CD4-positive, alpha-beta T cell (primary cell): Measurements from ENCODE around the gene VPS13D. TPM values are rescaled to one million over a fixed set of nuclear protein-coding genes. Genes with fewer than 3 reads are reported as not detected.

ENCODE experiments used
- ATAC-seq: fragments of 200-7000 bp; cut with Tn5 transposase; one replicate; pipeline ENCODE4 v1.10.0; 2022; ENCODE audit warnings: mild to moderate bottlenecking; ENCODE audit not compliant: poor library complexity
- CTCF ChIA-PET: fragments of 350-600 bp; sonication (Branson Sonifier 250); formaldehyde crosslinking; loops from one replicate; lab custom pipeline; 2021; ENCODE audit warnings: antibody characterized with exemption, inconsistent platforms; lab: Charles Lee
- POLR2A ChIA-PET: fragments of 350-600 bp; sonication (Branson Sonifier 250); formaldehyde crosslinking; loops from one replicate; lab custom pipeline; 2021; ENCODE audit warnings: antibody characterized with exemption, inconsistent platforms; lab: Charles Lee
- DNase-seq, 14 experiments: peaks; one replicate each; pipeline ENCODE4 v3.0.0-alpha.2; 2013 to 2020; ENCODE audit warnings: mixed read lengths in 2 of 14
- H3K27ac ChIP-seq, 2 donors: one replicate each; pipeline versions ENCODE4 v1.5.1 to v1.7.0; 2013; ENCODE audit warnings: low read length in 2 of 2, low read depth in 1 of 2, mild to moderate bottlenecking in 1 of 2
- H3K27me3 ChIP-seq, 2 experiments: 1 replicate in 1 of 2; 2 replicates in 1 of 2; pipeline versions ENCODE4 v1.6.1 to v1.7.0; 2013; ENCODE audit warnings: low read length in 2 of 2, control low read depth in 1 of 2, mild to moderate bottlenecking in 1 of 2, moderate library complexity in 1 of 2; ENCODE audit not compliant: insufficient read depth in 2 of 2, control insufficient read depth in 1 of 2
- H3K36me3 ChIP-seq: one replicate; pipeline ENCODE4 v1.6.1; 2013; ENCODE audit warnings: low read length, control low read depth; ENCODE audit not compliant: insufficient read depth
- H3K4me1 ChIP-seq: one replicate; pipeline ENCODE4 v1.6.1; 2013; ENCODE audit warnings: low read length, control low read depth; ENCODE audit not compliant: insufficient read depth
- H3K4me3 ChIP-seq: one replicate; pipeline ENCODE4 v1.5.1; 2013; ENCODE audit warnings: mild to moderate bottlenecking, low read length, moderate library complexity
- H3K9me3 ChIP-seq, 2 experiments: 1 replicate in 1 of 2; 2 replicates in 1 of 2; pipeline versions ENCODE4 v1.6.1 to v1.7.0; 2013; ENCODE audit warnings: low read length in 2 of 2, mild to moderate bottlenecking in 2 of 2, control low read depth in 1 of 2, moderate library complexity in 1 of 2; ENCODE audit not compliant: control insufficient read depth in 1 of 2, insufficient read depth in 1 of 2
- H3K27ac Mint-ChIP-seq: one replicate; pipeline ENCODE4 v1.8.0; 2020; ENCODE audit warnings: mixed read lengths
- H3K27me3 Mint-ChIP-seq: one replicate; pipeline ENCODE4 v1.8.0; 2021; ENCODE audit warnings: mixed read lengths
- H3K36me3 Mint-ChIP-seq: one replicate; pipeline ENCODE4 v1.8.0; 2021; ENCODE audit warnings: low read depth, mixed read lengths
- H3K4me1 Mint-ChIP-seq: one replicate; pipeline ENCODE4 v1.8.0; 2021; ENCODE audit warnings: low read depth, mixed read lengths
- H3K4me3 Mint-ChIP-seq: one replicate; pipeline ENCODE4 v1.8.0; 2020; ENCODE audit warnings: mild to moderate bottlenecking, mixed read lengths
- H3K9me3 Mint-ChIP-seq: one replicate; pipeline ENCODE4 v1.8.0; 2020; ENCODE audit warnings: mixed read lengths
- CTCF ChIP-seq: fragments of 200-600 bp; IDR thresholded peaks from one replicate; pipeline ENCODE4 v1.8.0; 2022; ENCODE audit warnings: antibody characterized with exemption, mild to moderate bottlenecking
- intact Hi-C, 2 experiments: fragments of 100-400 bp; cut with DNase I in 1 of 2; cut with micrococcal nuclease in 1 of 2; formaldehyde crosslinking; loops; one replicate each; pipeline versions ENCODE4 v1.15.1 to v1.9.0; 2023 to 2025; cut with DNase I, micrococcal nuclease
- total RNA-seq, 174 experiments: library from RNA in 2 of 174; stranded (reverse) in 2 of 174; gene quantifications; one replicate each; pipeline ENCODE4 v1.2.3 and lab custom pipeline; 2021 to 2026

Gene VPS13D
- total RNA-seq, 2 experiments from 2014 or later = 63.0 to 67.3 TPM

GRCh38 chr1:12183095-12183794 is 46.6 kb upstream of the VPS13D start:
- peak overlapping the region; percentile 96 for H3K27ac Mint-ChIP-seq
- intact Hi-C loops = loop anchor here in 1 of 2 experiments (2.0 kb wide), 1 partner anchor 24 kb away; no protein-coding TSS in a partner anchor
- CTCF ChIA-PET = interaction anchor here (1.0 to 3.3 kb wide), 3 partner anchors 26 to 58 kb away, joined by 3 to 25 read pairs (median 5); no protein-coding TSS in a partner anchor
- peak overlapping the region; percentile 13 for H3K4me3 Mint-ChIP-seq
- no peak for TF ChIP-seq CTCF
- H3K9me3 ChIP-seq = no peaks in the 10 kb centered on the region
- peaks cover 94% of the 10 kb centered on the region for H3K4me1 ChIP-seq
- no peaks in the 10 kb centered on the region for H3K27me3 Mint-ChIP-seq
- H3K4me3 ChIP-seq = no peak overlapping the region
- H3K36me3 ChIP-seq = peaks cover 56% of the 10 kb centered on the region
- no peak overlapping the region for H3K27ac ChIP-seq
- H3K36me3 Mint-ChIP-seq = peaks cover 25% of the 10 kb centered on the region
- POLR2A ChIA-PET = interaction anchor here (1.1 to 2.0 kb wide), 4 partner anchors 21 to 58 kb away, joined by 4 to 9 read pairs (median 6); no protein-coding TSS in a partner anchor
- H3K27me3 ChIP-seq = no peaks in the 10 kb centered on the region
- no peaks in the 10 kb centered on the region for H3K9me3 Mint-ChIP-seq
- no peak for ATAC-seq
- H3K4me1 Mint-ChIP-seq = peaks cover 56% of the 10 kb centered on the region
- DNase-seq = no peak

- Histone ChIP-seq H3K27ac (peak overlapping the region; percentile 1 to 52), H3K27me3 (no peaks in the 10 kb centered on the region), H3K4me3 (no peak overlapping the region), H3K4me1 (peaks cover 94% of the 10 kb centered on the region), H3K36me3 (peaks cover 65% of the 10 kb centered on the region), H3K9me3 (no peaks in the 10 kb centered on the region)
- Mint-ChIP-seq H3K27ac (peak overlapping the region; percentile 96), H3K27me3 (no peaks in the 10 kb centered on the region), H3K4me3 (no peak overlapping the region), H3K4me1 (peaks cover 50% of the 10 kb centered on the region), H3K36me3 (peaks cover 31% of the 10 kb centered on the region), H3K9me3 (no peaks in the 10 kb centered on the region)
- ChIA-PET CTCF (interaction anchor here (3.3 kb wide), 1 partner anchor 59 kb away, joined by 25 read pairs; no protein-coding TSS in a partner anchor), POLR2A (interaction anchor here (1.1 to 1.9 kb wide), 3 partner anchors 22 to 59 kb away, joined by 4 to 8 read pairs (median 6); no protein-coding TSS in a partner anchor)
- TF ChIP-seq CTCF = no peak
- no peak for ATAC-seq
- intact Hi-C loops = no loop called here
- DNase-seq = peak in 2 of 14 experiments; percentile 59 to 68
These were observed 45.7 kb upstream of the VPS13D start for GRCh38 chr1:12184008-12184681.

GRCh38 chr1:12185036-12185917 is 44.6 kb upstream of the VPS13D start:
- Histone ChIP-seq H3K9me3 (no peaks in the 10 kb centered on the region), H3K36me3 (peaks cover 65% of the 10 kb centered on the region), H3K4me1 (peaks cover 89% of the 10 kb centered on the region), H3K27me3 (no peaks in the 10 kb centered on the region), H3K4me3 (no peak overlapping the region), H3K27ac (peak overlapping the region in 1 of 2 donors; percentile 22)
- peaks cover 32% of the 10 kb centered on the region for H3K36me3 Mint-ChIP-seq
- H3K27me3 Mint-ChIP-seq = no peaks in the 10 kb centered on the region
- peak overlapping the region; percentile 55 for H3K27ac Mint-ChIP-seq
- ATAC-seq (no peak), DNase-seq (no peak)
- no peaks in the 10 kb centered on the region for H3K9me3 Mint-ChIP-seq
- H3K4me3 Mint-ChIP-seq = no peak overlapping the region
- ChIA-PET CTCF (no interaction called here), POLR2A (interaction anchor here (0.8 to 1.9 kb wide), 3 partner anchors 22 to 61 kb away, joined by 3 to 6 read pairs (median 3); no protein-coding TSS in a partner anchor)
- intact Hi-C loops = no loop called here
- H3K4me1 Mint-ChIP-seq = peaks cover 40% of the 10 kb centered on the region
- no peak for TF ChIP-seq CTCF
